SK-MEL-5 (cell line): ENCODE measurements around the gene GNAT1. TPM values are rescaled to one million over a fixed set of nuclear protein-coding genes. Genes with fewer than 3 reads are reported as not detected.

Experiments used
- DNase-seq: peaks from one replicate; pipeline ENCODE4 v3.0.0-alpha.2; 2016; ENCODE audit warnings: low read depth, low spot score
- in situ Hi-C: cut with HindIII; loops from 2 replicates; pipeline ENCODE4 v1.10.0; 2016; ENCODE audit warnings: low sequenced_read_pairs, high pct_unique_total_duplicates, low pct_unique_long_range_greater_than_20kb
- total RNA-seq: library from RNA; depleted of rRNA; stranded (reverse); fragments of >200 nt; shearing (Covaris generic); gene quantifications from 2 replicates; pipeline ENCODE4 v1.2.3, GENCODE V29; 2014

Gene GNAT1
- total RNA-seq, 1 experiment from 2014 or later: not detected

- peak; percentile 65 for DNase-seq
- in situ Hi-C loops: no loop called here
Measured at GRCh38 chr3:50192689-50193141, 1.3 kb downstream of the GNAT1 start.

- in situ Hi-C loops: no loop called here
- no peak for DNase-seq
Measured at GRCh38 chr3:50193286-50193685, 1.9 kb downstream of the GNAT1 start.

DNA sequence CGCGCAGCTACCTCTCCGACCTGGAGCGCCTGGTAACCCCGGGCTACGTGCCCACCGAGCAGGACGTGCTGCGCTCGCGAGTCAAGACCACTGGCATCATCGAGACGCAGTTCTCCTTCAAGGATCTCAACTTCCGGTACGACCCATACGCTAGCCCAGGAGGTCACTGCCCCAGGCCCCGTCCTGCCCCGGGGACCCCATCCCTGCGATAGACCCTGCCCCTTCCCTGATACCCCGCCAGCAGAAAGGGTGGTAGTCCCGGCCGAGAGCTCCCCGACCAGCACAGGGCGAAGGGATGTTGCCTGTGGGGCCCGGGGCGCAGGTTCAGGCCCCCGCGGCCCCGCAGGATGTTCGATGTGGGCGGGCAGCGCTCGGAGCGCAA is 2.3 kb downstream of the GNAT1 start:
- in situ Hi-C loops: no loop called here

GRCh38 chr3:50194128-50194902 is 2.9 kb downstream of the GNAT1 start:
- DNase-seq: peak; percentile 66
- in situ Hi-C loops: no loop called here

More for the DNA sequence above, 2.3 kb downstream of the GNAT1 start:
- DNase-seq: no peak

- in situ Hi-C loops: no loop called here
- DNase-seq: peak; percentile 49
Measured at GRCh38 chr3:50194903-50195500, 3.6 kb downstream of the GNAT1 start.

- DNase-seq: no peak
- in situ Hi-C loops: no loop called here
Measured at GRCh38 chr3:50195501-50196252, 4.3 kb downstream of the GNAT1 start.

- in situ Hi-C loops: no loop called here
- no peak for DNase-seq
Measured at GRCh38 chr3:50196253-50196801, 4.9 kb downstream of the GNAT1 start.

DNA sequence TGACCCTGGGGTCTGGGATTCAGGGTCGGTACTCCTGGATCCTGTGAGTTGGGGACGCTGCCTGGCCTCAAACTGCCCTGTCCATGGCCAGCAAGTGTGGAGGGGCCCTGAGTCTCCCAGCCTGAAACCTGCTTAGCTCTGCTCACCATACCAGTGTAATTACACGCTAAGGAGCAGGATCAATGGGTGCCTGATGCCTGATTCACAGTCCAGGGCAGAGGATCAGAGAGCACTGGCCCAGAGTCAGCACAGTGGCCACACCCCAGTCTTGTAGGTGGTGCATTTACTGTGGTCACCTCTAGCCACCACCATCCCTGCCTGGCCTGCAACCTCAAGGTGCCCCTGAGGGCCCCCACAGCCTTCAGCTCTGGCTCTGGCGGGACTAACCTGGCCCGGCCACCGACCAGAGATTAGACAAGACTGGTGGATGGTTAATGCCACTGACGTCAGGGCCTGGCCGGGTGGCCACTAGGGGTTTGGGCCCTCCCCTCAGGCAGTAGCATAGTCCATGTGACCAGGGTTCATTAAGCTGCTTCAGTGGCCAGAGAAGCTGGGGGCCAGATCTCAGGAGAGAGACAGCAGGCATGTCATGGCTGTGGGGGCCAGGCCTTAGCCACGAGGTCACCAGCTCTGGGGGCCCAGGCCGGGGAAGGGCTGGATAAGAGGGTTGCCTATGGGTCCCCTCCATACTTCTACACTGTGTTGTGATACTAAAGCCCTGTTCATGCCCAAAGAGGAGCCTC is 10.3 kb downstream of the GNAT1 start:
- DNase-seq: peak; percentile 43
- in situ Hi-C loops: no loop called here

- in situ Hi-C loops: no loop called here
- DNase-seq: no peak
Measured at GRCh38 chr3:50202353-50203112, 11.1 kb downstream of the GNAT1 start.

DNA sequence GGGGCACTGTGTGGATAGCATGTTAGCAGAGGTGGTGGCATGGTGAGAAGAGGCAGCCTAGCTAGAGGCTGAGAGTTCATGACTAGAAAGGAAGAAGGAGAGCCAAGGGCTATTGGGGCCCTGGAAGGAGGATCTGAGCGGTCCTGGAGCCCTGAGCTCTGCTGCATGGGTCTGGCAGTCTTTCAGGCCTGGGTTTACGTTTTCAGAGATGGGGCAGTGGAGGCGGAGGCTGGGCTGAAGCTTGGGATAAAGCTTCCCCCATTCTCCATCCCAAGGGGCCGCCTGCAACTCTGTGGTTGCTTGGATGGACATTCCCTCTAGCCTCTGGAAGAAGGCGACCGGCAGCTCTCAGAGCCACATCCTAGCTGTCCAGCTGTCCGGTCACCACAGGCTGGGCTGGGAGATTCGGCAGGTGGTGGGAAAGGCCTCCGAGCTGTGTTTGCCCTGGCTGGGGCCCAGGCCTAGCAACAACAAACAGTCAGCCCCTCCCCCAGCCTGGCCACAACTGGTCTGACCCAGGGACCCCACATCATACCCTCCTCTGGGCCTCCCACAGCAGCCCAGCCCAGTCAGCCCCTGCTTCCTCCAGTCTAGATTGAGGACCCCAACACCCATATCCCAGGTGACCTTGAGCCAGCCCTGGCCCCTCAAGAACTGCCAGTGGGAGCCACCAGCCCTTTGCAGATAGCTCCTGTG is 11.9 kb downstream of the GNAT1 start:
- in situ Hi-C loops: no loop called here
- DNase-seq: no peak

DNA sequence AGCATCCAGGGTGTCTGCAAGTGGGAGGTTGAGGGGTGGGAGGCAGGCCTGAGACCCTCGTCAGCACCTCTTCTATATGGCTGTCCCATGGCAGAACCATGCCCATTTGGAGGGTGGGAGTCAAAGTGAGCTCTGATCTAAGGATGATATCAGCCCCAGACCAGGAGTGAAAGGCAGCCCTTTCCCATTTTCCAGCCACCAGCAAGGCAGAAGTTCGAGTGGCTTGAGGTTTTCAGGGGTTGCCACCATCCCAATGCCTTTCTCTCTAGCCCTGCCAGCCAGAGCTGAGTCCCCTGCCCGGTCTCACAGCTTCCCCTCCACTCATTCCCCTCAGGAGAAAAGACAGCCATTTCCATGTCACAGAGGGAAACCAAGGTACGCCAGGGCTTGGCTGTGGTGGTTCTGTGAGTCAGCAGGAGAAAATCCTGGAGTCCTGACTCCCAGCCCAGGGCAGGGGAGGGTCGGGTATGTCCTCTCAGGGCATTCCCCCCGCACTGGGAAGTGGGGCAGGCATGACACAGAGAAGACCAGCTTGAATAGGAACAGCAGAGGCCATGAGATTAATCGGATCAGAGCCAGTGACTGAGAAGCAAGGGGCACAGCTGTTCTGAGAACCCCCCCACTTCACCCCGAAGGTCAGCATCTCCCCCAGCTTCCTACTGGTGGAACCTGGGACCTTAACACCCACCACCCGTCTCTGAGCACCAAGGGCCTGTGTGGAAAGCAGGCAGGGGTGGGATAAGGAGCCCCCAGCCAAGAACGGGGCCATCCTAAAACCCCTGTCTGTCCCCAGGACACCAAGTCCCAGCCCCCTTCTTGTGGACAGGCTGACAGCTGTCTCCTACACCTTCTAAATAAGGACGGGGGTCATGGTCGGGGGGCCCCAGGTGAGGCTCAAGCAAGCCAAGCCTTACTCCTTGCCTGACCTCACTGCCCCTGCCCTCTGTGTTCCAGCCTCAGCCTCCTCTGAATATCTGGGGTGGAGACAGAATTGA is 12.7 kb downstream of the GNAT1 start:
- DNase-seq: no peak
- in situ Hi-C loops: no loop called here

- in situ Hi-C loops: no loop called here
- DNase-seq: no peak
Measured at GRCh38 chr3:50204804-50205412, 13.5 kb downstream of the GNAT1 start, which contains the start of gene SLC38A3. SLC38A3 (plus strand) TSS chr3:50205271; CDS start chr3:50214200, 8,929 bp downstream.

- in situ Hi-C loops: no loop called here
- DNase-seq: no peak
Measured at GRCh38 chr3:50205413-50206276, 14.2 kb downstream of the GNAT1 start.
